Upper lobe of left lung (tissue), 4 donors: ENCODE data around the gene C1orf216.

Experiments used
- CTCF ChIP-seq, 6 experiments: fragments of 450-650 bp in 4 of 6; fragments of 200-600 bp in 2 of 6; sonication (generic) in 2 of 6; IDR thresholded peaks; one replicate each; pipeline ENCODE4 v1.5.1; 2016 to 2019; ENCODE audit warnings: antibody characterized with exemption in 6 of 6
- EP300 ChIP-seq, 4 donors: sonication (generic); formaldehyde crosslinking; IDR thresholded peaks; one replicate each; pipeline ENCODE4 v1.5.1; 2017; ENCODE audit warnings: antibody characterized with exemption in 4 of 4, control low read depth in 2 of 4
- POLR2A ChIP-seq, 4 donors: fragments of 450-650 bp; IDR thresholded peaks; one replicate each; pipeline ENCODE4 v1.5.1; 2016 to 2017; ENCODE audit warnings: antibody characterized with exemption in 4 of 4, mild to moderate bottlenecking in 2 of 4
- POLR2AphosphoS5 ChIP-seq, 2 donors: sonication (generic); formaldehyde crosslinking; IDR thresholded peaks; one replicate each; pipeline ENCODE4 v1.5.1; 2017; ENCODE audit warnings: antibody characterized with exemption in 2 of 2

DNA sequence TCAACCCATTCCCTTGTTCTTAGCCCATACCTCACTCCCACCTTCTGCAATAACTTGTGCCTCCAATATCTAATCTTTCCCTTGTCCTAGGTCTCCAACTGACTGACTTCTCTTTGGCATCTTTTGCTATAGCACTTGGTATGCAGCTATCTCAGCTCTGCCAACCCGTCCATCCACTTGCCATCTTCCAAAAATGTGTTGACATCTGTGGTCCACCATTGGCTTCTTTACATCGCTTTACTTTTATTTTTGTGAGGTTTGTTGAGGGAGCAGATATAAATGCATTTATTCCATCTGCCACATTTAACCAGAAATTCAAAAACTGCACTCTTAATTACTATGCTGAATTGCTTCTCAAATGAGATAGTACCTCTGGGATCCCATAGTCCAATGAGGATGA is 52.5 kb downstream of the C1orf216 start:
- TF ChIP-seq CTCF (IDR thresholded peaks at IDR 0.05) (no peak), POLR2A (IDR thresholded peaks at IDR 0.05) (no peak), EP300 (IDR thresholded peaks at IDR 0.05) (no peak), POLR2AphosphoS5 (IDR thresholded peaks at IDR 0.05) (no peak)
